Uterus (tissue), 2 donors: Measurements from ENCODE around the gene CIROP.

Source experiments
- POLR2A ChIP-seq, 2 donors: fragments of 450-650 bp; IDR thresholded peaks; one replicate each; pipeline ENCODE4 v1.6.1; 2016; ENCODE audit warnings: antibody characterized with exemption in 2 of 2, mild to moderate bottlenecking in 1 of 2, moderate library complexity in 1 of 2
- TF ChIP-seq, protein P1 (sequence below), 4 experiments: fragments of 200-600 bp in 2 of 4; fragments of 450-650 bp in 2 of 4; sonication (generic) in 2 of 4; IDR thresholded peaks; one replicate each; pipeline ENCODE4 v1.5.1; 2016 to 2019; ENCODE audit warnings: antibody characterized with exemption in 4 of 4, mild to moderate bottlenecking in 2 of 4, moderate library complexity in 1 of 4

DNA sequence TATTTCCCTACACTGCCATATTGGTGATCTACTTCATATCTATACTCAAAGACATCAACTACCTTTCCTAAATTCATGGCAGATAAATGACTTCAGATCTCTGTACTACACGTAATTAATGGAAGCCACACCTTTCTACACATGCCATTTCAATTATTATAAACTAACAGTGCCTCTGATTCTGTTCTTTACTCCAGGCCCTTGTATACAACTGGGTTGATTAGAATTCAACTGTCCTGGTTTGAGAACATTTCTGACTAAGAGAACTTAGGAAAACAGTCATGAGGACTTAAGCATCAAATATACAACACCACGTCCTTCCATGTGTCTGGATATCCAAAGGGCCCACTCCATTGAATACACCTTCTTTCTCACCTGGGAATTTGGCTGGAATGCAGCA is 11.7 kb downstream of the CIROP start:
- TF ChIP-seq, protein P1, sequence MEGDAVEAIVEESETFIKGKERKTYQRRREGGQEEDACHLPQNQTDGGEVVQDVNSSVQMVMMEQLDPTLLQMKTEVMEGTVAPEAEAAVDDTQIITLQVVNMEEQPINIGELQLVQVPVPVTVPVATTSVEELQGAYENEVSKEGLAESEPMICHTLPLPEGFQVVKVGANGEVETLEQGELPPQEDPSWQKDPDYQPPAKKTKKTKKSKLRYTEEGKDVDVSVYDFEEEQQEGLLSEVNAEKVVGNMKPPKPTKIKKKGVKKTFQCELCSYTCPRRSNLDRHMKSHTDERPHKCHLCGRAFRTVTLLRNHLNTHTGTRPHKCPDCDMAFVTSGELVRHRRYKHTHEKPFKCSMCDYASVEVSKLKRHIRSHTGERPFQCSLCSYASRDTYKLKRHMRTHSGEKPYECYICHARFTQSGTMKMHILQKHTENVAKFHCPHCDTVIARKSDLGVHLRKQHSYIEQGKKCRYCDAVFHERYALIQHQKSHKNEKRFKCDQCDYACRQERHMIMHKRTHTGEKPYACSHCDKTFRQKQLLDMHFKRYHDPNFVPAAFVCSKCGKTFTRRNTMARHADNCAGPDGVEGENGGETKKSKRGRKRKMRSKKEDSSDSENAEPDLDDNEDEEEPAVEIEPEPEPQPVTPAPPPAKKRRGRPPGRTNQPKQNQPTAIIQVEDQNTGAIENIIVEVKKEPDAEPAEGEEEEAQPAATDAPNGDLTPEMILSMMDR (IDR thresholded peaks at IDR 0.05), result no peak
- TF ChIP-seq POLR2A (IDR thresholded peaks at IDR 0.05), result no peak
